ENCODE data around the gene KRTAP13-4.

GRCh38 chr21:30382201-30382600 lies 47.8 kb upstream of the KRTAP13-4 start:
- TF ChIP-seq GATA2 (IDR thresholded peaks at IDR 0.05; ENCODE audit: low read depth, low read length) (no peak), GATA3 (IDR thresholded peaks at IDR 0.05; ENCODE audit: low read depth, low read length) (no peak)

Data from SH-SY5Y (cell line).